HG02884 (cell line): Measurements from ENCODE around the gene CCDC167.
"Not testable (repeated sequence)": the region's sequence is repeated elsewhere in the genome, so short reads cannot be mapped to it uniquely, and the experiment has no call there.

Experiments
- ATAC-seq: cut with Tn5 transposase; IDR thresholded peaks from one replicate; pipeline ENCODE4 v1.9.1; 2021; ENCODE audit warnings: mild to moderate bottlenecking, moderate library complexity; ENCODE audit not compliant: unreplicated experiment

CCDC167 gene

GRCh38 chr6:37511910-37512399, 12.3 kb upstream of the CCDC167 start:
- no peak for ATAC-seq

DNA sequence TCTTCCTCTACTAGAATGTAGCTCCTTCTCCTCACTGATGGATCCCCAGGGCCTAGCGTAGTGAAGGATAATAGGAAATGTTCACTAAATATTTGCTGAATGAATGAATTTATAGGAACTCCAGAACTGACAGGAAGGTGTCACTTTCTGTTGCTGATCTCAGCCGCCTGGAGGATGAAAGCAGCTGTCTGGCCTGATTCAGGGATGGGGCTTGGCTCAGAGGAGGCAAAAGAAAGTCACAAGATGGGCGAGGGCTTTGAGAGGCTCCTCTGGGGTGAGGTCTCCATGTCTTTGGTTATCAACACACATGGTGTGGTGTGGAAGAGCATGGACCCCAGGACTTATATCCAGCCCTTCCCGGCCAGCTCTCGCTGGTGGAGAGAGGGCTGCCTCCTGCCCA, 11.5 kb upstream of the CCDC167 start:
- no peak for ATAC-seq

DNA sequence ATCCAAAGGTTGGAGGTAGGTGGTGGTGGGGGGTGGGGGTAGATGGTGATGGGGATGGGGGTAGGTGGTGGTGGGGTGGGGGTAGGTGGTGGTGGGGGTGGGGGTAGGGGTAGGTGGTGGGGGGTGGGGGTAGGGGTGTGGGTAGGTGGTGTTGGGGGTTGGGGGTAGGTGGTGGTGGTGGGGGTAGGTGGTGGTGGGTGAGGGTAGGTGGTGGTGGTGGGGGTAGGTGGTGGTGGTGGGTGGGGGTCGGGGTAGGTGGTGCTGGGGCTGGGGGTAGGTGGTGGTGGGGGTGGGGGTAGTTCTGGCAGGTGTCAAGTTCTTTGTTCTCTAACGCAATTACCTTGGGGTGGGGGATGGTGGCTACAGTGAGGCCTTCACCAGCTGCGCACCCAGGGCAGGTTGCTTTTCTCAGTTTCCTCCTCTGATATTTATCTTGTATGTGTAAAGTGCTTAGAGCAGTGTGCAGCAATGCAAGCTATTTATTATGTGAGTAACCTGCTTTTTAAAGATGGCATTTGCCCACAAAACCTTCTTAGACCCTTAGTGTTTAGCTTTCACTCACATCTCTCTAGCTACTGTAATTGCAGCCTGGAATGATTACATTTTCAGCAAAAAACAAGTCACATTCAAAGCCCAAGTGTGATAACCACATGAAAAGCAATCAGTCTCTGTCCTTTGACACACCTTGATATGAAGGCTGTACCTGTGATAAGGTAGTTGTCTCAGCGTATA, 8.2 kb upstream of the CCDC167 start:
- no peak for ATAC-seq

GRCh38 chr6:37507077-37507476, 7.4 kb upstream of the CCDC167 start:
- ATAC-seq = no peak

GRCh38 chr6:37506479-37506878, 6.8 kb upstream of the CCDC167 start:
- no peak for ATAC-seq

DNA sequence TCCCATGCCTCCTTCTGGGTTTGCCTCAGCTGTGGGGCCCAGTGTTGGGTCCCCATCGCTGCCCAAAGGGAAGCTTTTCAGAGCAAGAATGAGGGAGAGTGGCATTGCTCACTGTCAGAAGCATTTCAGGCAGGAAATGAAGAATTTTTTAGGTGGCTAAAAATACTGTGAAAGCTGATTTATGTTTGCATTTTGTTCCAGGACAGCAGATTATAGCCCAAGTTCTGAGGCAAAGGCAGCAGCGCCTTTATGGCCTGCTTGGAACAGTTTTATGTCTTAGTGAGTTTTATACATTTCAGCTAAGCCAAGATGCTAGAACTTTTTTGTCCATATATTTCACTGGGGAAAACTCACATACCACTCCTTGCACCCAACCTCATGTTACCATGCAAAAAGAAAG, 4.3 kb upstream of the CCDC167 start:
- ATAC-seq = no peak

DNA sequence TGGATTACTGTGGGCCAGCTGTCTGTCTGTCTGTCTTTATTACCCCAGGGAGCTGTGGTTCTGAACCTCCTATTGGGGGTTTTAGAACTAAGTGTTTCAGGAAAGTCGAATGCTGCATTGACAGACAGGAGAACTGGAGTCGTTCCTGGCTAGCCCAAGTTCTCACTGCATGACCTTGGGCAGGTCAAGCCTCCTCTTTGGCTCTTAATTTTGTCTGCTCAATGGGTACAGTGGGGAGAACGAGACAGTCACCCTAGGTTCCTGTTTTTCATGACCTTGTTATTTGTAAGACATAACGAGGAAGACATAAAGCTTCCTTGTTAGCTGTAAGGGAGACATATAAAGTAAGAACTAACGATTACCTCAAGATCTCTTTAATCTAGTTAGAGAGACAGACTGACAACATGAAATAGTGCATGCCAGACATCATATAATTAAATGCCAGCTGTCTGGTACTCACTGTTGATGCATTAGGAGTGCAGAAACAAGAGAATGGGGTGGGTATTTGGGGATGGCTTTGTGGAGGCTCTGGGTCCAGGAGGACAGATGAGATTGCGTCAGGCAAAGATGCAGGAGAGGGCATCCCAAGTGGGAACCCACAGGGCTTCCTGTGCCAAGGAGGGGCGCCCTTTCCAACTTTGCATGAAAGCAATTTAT, 3.7 kb upstream of the CCDC167 start:
- ATAC-seq = no peak

DNA sequence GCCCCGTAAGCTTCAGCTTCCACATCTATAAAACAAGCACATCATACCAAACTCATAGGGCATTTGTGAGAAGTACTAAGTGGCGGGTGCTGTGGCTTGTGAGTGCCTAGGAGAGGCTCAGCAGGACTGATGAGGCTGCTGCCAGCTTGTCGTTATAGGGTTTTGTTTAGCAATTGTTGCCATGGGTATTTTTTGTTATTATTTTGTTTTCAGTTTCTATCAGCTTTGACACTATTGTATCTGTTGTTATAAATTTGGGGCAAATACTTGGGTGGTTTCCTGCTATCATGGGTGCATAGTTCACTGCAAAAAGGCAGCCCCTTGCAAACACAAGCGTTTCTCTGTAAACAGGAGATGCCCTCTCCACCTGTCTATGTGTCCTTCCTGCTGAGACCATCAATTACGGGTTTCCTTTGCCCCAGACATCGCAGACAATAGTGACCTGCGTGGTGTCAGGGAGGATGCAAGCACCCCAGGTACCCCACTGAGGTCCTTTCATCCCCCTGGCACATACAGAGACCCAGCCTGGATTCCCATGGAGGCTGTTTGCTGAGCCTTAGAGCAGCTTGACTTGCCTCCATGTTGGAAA, 3.1 kb upstream of the CCDC167 start:
- ATAC-seq = no peak

GRCh38 chr6:37501632-37502491, 2.2 kb upstream of the CCDC167 start:
- no peak for ATAC-seq

DNA sequence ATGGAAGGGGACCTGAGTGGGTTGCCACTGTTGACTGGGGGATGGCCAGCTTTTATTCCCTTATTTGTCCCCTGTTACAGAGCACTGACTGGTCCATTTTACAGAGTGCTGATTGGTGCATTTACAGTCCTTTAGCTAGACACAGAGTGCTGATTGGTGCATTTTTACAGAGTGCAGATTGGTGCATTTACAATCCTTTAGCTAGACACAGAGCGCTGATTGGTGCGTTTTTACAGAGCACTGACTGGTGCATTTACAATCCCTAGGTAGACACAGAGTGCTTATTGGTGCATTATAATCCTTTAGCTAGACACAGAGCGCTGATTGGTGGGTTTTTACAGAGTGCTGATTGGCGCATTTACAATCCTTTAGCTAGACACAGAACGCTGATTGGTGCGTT, 1.2 kb upstream of the CCDC167 start:
- not testable (repeated sequence) for ATAC-seq

- ATAC-seq = no peak
Measured at GRCh38 chr6:37500294-37500608, 558 bp upstream of the CCDC167 start.

DNA sequence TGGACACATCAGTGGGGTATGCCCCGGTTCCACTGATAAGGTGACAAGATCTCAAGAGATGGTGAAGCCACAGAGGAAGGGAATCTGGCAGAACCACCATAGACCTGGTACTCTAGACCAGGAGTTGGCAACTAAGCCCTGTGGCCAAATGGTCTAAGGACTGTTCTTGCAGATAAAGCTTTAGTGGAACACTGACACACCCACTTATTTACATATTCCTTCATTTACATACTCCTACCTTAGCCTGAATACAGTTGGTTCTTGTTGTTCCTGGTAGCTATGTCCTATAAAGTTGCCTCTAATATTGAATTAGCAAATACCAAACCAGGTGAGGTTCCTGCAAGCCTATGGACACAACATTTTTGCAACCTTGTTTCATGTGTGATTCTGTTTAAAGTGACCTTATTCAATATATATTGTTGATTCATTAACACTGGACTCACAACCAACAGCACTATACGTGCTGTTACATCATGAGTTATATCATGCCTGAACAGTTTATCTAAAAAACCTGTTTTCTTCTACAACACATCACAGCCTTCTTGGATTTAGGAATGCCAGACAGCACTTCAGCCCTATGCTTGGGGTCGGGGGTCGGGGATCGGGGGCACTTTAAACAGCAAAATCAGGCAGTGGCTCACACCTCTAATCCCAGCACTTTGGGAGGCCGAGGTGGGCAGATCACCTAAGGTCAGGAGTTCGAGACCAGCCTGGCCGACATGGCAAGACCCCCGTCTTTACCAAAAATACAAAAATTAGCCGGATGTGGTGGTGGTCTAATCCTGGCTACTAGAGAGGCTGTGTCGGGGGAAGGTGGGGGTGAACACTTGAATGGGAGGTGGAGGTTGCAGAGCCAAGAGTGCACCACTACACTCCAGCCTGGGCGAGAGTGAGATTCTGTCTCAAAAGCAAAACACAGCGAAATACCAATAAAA, 2.5 kb downstream of the CCDC167 start:
- no peak for ATAC-seq

GRCh38 chr6:37495244-37495934, 4.3 kb downstream of the CCDC167 start:
- ATAC-seq = no peak

GRCh38 chr6:37493661-37493995, 6.1 kb downstream of the CCDC167 start:
- no peak for ATAC-seq

DNA sequence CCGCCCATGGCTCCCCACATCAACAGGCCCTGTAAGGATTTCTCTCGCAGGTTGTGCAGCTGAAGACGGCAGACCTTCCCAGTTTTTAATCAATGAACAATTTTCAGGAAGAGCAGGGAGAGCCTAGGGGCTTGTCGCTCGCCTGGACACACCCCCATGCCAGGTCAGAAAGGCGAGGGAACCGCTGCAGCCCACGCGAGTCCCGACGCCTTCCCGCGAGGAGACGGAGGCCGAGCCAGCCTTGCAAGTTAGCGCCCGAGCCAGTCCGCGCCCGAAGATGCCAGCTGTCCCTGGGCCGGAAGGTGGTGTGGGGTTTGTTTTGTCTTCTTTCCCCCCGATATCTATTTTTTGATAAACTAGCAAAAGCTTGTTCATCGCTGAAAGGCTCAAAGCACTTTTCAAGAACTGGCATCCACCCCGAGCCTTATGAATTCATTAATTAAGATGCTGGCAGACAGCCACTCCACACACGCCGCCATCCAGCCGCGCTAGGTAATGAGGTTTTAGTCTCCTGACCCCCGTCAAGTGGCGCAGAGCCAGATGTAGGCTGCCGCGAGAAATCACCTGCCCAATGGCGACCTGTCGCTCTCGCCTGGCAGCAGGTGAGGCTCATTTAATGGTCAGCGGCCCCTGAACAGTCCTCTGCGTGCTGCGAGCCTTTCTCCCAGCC, 6.6 kb downstream of the CCDC167 start:
- no peak for ATAC-seq

DNA sequence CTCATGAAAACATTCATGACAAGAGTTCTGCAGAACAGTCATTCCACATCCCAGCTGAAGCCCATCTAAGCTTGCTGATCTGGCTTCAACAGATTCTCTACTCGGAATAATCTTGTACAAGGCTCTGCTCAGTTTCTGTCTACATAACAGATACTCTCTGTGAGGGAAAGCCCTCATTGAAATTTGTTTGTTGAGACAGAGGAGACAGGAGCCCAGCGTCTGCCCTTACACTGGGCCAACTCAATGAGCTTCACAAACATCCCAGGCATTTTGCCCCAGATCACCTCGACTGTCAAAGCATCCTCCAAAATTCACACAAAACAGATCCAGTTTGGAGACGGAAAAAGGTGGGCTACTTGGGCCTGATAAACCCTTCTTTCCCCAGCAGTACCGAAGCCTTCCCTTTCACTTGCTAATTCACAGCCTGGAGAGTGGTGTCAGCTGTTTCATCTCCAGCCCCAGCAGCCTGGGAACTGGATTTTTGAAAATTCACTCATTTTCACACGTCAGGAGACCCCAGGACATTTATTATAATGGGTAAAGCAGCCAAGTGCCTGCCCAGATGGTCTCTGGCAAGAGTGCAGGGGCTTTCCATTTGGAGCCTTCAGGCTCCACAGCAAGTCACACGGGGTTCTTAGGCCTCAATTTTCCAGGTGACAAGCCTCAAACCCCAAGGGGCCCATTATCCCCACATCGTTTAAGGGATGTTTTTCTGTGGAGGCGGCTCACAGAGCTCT, 7.3 kb downstream of the CCDC167 start:
- no peak for ATAC-seq

- no peak for ATAC-seq
Measured at GRCh38 chr6:37491830-37492208, 7.9 kb downstream of the CCDC167 start.

- ATAC-seq = no peak
Measured at GRCh38 chr6:37491171-37491829, 8.4 kb downstream of the CCDC167 start.
